HFF-Myc (cell line): ENCODE data around the gene PIGBOS1.

Source experiments
- DNase-seq: peaks from one replicate; pipeline ENCODE4 v3.0.0-alpha.2; 2011; ENCODE audit warnings: low read depth; ENCODE audit errors: extremely low read depth
- H3K4me3 ChIP-seq: replicated peaks from 2 replicates; pipeline ENCODE4 v1.5.1; 2011; ENCODE audit warnings: low read depth, mild to moderate bottlenecking, control low read depth, low read length
- TF ChIP-seq, protein P1 (sequence below): IDR thresholded peaks from 2 replicates; pipeline ENCODE4 v1.5.1; 2012; ENCODE audit warnings: mild to moderate bottlenecking, low read depth, low read length, control low read depth; ENCODE audit errors: missing control alignments

Gene PIGBOS1, protein sequence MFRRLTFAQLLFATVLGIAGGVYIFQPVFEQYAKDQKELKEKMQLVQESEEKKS

DNA sequence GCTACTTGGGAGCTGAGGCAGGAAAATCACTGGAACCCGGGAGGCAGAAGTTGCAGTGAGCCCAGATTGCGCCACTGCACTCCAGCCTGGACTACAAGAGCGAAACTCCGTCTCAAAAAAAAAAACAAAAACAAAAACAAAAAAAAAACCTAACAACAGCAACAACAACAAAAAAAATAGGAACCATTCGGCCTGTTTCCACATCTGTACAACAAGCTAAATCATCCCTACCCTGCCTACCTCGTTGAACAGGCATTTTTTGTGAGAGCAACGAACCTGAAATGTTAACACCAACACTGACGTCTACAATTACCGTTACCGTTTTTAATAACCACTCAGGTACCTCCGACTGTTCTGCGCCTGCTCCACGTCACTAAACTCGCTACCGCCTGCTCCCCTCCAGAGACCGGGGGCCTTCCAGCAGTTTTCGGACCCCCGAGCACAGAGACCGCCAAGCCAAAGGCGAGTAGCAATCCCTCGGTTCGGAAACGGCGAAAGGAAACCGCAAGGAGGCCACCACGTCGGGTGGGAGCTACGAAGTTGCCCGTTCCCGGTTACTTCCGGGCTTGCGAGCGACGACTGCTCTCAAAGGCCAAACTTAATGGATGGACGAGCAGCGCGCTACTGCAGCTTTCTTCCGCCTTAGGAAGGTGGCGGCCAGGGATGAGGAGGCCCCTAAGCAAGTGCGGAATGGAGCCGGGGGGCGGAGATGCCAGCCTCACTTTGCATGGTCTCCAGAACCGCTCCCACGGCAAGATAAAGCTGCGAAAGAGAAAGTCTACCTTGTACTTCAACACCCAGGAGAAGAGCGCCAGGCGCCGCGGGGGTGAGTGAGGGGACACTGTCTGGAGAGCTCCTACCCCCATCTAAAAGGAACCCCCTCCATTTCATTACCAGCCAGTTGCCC, at the start of gene PIGBOS1, which contains the start of gene PIGB:
Gene PIGBOS1 (minus strand): TSS at position 536 of the 907 bp plus-strand sequence. CDS start 1,331 bp downstream, outside the sequence.
Gene PIGB (plus strand): TSS at position 635 of the 907 bp plus-strand sequence. CDS start 29 bp downstream, at position 664.
- H3K4me3 ChIP-seq: peak within 1 kb of the TSS; percentile 92
- peak; percentile 60 for DNase-seq
- TF ChIP-seq, protein P1, sequence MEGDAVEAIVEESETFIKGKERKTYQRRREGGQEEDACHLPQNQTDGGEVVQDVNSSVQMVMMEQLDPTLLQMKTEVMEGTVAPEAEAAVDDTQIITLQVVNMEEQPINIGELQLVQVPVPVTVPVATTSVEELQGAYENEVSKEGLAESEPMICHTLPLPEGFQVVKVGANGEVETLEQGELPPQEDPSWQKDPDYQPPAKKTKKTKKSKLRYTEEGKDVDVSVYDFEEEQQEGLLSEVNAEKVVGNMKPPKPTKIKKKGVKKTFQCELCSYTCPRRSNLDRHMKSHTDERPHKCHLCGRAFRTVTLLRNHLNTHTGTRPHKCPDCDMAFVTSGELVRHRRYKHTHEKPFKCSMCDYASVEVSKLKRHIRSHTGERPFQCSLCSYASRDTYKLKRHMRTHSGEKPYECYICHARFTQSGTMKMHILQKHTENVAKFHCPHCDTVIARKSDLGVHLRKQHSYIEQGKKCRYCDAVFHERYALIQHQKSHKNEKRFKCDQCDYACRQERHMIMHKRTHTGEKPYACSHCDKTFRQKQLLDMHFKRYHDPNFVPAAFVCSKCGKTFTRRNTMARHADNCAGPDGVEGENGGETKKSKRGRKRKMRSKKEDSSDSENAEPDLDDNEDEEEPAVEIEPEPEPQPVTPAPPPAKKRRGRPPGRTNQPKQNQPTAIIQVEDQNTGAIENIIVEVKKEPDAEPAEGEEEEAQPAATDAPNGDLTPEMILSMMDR: no peak

DNA sequence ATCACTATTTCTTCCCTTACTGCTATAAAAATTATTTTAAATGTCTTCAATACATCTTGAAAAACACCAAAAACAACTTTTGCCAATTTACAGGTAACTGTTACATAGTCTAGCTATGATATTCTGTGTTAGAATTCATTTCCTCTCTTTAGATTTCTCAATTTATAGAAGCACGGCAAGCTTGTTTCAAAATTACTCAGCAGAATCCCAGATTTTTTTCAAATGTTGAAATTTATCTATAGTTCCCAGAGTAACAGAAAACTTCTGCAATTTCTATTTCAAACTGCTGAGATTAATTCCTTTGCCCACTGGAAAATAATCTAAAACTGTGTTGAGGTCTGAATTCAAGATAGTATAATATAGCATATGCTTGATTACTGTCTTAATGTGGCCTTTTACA, 48.1 kb upstream of the PIGBOS1 start:
- DNase-seq: no peak
- TF ChIP-seq, protein P1: no peak
- no peak overlapping the region for H3K4me3 ChIP-seq

DNA sequence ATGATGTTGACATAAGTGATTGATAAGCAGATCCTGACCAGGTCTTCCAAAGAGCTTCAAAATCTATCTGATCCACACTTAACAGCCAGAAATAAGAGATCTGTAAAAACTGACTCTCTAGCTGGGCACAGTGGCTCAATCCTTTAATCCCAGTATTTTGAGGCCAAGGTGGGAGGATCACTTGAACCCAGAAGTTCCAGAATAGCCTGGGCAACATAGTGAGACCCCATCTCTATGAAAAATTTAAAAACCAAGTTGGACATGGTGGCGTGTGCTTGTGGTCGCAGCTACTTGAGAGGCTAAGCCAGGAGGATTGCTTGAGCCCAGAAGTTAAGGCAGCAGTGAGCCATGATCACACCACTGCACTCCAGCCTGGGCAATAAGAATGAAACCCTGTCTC, 43.7 kb upstream of the PIGBOS1 start:
- H3K4me3 ChIP-seq: no peak overlapping the region
- TF ChIP-seq, protein P1: no peak
- no peak for DNase-seq

DNA sequence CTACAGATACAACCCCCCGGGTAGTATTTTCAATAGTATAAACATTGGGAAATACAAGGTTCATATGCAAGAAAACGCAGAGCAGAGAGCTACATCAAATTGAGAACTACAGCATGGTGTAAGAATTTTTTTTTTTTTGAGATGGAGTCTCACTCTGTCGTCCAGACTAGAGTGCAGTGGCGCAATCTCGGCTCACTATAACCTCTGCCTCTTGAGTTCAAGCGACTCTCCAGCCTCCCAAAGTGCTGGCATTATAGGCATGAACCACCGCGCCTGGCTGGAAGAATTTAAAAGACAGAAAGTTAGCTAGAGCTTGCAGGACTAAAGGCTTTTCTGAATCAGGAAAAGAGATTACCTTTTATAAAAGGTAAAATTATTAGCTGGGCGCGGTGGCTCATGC, 42.1 kb upstream of the PIGBOS1 start:
- DNase-seq: no peak
- H3K4me3 ChIP-seq: no peak overlapping the region
- TF ChIP-seq, protein P1: no peak

DNA sequence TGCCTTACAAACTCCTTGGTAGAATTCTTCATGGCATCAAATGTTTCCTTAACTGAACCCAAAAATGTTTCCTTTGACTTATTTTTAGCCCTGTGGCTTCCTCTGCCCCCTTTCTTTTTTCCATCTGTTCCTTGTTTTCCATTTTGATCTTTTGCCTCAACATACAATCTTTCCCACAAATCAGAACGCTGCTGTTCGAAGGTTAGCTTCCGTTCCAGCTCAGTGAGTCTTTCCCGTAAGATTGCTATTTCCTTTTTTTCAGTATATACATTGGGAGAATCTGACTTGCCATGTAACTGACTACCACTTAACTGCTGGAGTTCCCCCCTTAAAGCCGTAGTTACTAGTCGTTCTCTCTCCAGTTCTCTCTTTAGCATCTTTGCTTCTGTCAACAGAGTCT, 41.3 kb upstream of the PIGBOS1 start:
- no peak for DNase-seq
- TF ChIP-seq, protein P1: no peak
- no peak overlapping the region for H3K4me3 ChIP-seq

DNA sequence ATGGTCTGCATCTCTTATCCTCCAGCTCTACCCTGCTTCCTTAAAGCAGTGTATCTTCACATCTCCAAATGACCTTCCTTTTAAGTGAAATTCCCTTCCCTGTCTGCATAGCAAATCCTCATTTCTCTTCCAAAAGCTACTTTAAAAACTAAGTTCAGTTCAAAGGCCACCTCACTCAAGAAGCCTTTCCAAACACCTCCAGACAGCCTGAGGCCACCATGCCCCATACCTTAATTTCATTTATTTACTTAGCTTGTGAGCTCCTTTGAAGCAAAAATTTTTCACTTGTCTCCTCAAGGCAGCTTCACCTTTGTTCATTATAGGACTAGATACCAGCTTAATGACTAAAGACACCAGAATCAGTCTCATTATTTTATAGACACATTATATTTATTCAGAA, 39.5 kb upstream of the PIGBOS1 start:
- TF ChIP-seq, protein P1: no peak
- H3K4me3 ChIP-seq: no peak overlapping the region
- DNase-seq: no peak
